AG04449 (cell line): Measurements from ENCODE around the gene KCNH1.
A peak's percentile ranks its signal among the peaks of the same experiment; 100 is the strongest.
"Not testable (repeated sequence)": the region's sequence is repeated elsewhere in the genome, so short reads cannot be mapped to it uniquely, and the experiment has no call there.

Source experiments
- CTCF ChIA-PET: fragments of 350-600 bp; formaldehyde crosslinking; extraction: SDS; loops from one replicate; lab custom pipeline; 2021; ENCODE audit warnings: antibody characterized with exemption; lab: Yijun Ruan, JAX
- POLR2A ChIA-PET: fragments of 400-600, 350-600 bp; formaldehyde crosslinking; extraction: SDS; loops from one replicate; lab custom pipeline; 2020; ENCODE audit warnings: antibody characterized with exemption, inconsistent platforms; lab: Yijun Ruan, JAX
- DNase-seq: peaks from one replicate; pipeline ENCODE4 v3.0.0-alpha.2; 2010; ENCODE audit warnings: low read depth, low spot score
- H3K4me3 ChIP-seq: 2 replicates; pipeline ENCODE4 v1.5.1; 2011; ENCODE audit warnings: low read depth, mild to moderate bottlenecking, control low read depth, low read length
- CTCF ChIP-seq: IDR thresholded peaks from one replicate; pipeline ENCODE4 v1.5.1; 2011; ENCODE audit warnings: mild to moderate bottlenecking, moderate library complexity, low read length, control low read depth, inconsistent platforms; ENCODE audit not compliant: insufficient read depth; ENCODE audit errors: missing control alignments

KCNH1 gene

GRCh38 chr1:210949940-210950546 lies 183.9 kb downstream of the KCNH1 start:
- DNase-seq, POLR2A ChIA-PET, H3K4me3 ChIP-seq: not testable (repeated sequence)
- TF ChIP-seq CTCF, result peak; percentile 63
- CTCF ChIA-PET, result interaction anchor here (0.5 to 1.7 kb wide), 5 partner anchors 8 to 541 kb away, joined by 3 to 4 read pairs (median 3); no protein-coding TSS in a partner anchor

- DNase-seq, result no peak
- POLR2A ChIA-PET, result no interaction called here
- CTCF ChIA-PET, result interaction anchor here (0.5 to 1.7 kb wide), 7 partner anchors 8 to 540 kb away, joined by 3 to 4 read pairs (median 3); no protein-coding TSS in a partner anchor
- H3K4me3 ChIP-seq, result no peak overlapping the region
- TF ChIP-seq CTCF, result no peak
Measured at GRCh38 chr1:210949489-210949888, 184.5 kb downstream of the KCNH1 start.

- TF ChIP-seq CTCF, result no peak
- H3K4me3 ChIP-seq, result no peak overlapping the region
- CTCF ChIA-PET, result interaction anchor here (0.9 to 1.7 kb wide), 4 partner anchors 9 to 540 kb away, joined by 3 to 4 read pairs (median 4); no protein-coding TSS in a partner anchor
- DNase-seq, result no peak
- POLR2A ChIA-PET, result interaction anchor here (0.7 kb wide), 1 partner anchor 28 kb away, joined by 4 read pairs; no protein-coding TSS in a partner anchor
Measured at GRCh38 chr1:210949039-210949438, 184.9 kb downstream of the KCNH1 start.

- ChIA-PET POLR2A (no interaction called here), CTCF (interaction anchor here (1.5 kb wide), 1 partner anchor 190 kb away, joined by 4 read pairs; the partner anchor contains the start of gene KCNH1)
- no peak for TF ChIP-seq CTCF
- no peak overlapping the region for H3K4me3 ChIP-seq
- no peak for DNase-seq
Measured at GRCh38 chr1:210944252-210944651, 189.7 kb downstream of the KCNH1 start.

GRCh38 chr1:210942513-210942912 lies 191.4 kb downstream of the KCNH1 start:
- no peak for DNase-seq
- H3K4me3 ChIP-seq, result no peak overlapping the region
- no peak for TF ChIP-seq CTCF
- CTCF ChIA-PET, result interaction anchor here (2.2 kb wide), 1 partner anchor 9 kb away, joined by 8 read pairs; no protein-coding TSS in a partner anchor
- POLR2A ChIA-PET, result no interaction called here

- DNase-seq, result no peak
- POLR2A ChIA-PET, result no interaction called here
- TF ChIP-seq CTCF, result no peak
- CTCF ChIA-PET, result interaction anchor here (1.1 kb wide), 1 partner anchor 9 kb away, joined by 3 read pairs; no protein-coding TSS in a partner anchor
- no peak overlapping the region for H3K4me3 ChIP-seq
Measured at GRCh38 chr1:210940081-210940617, 193.8 kb downstream of the KCNH1 start.
